Karpas-422 (cell line): Measurements from ENCODE around the gene ZNF480. TPM values are rescaled to one million over a fixed set of nuclear protein-coding genes. Genes with fewer than 3 reads are reported as not detected.
"Not testable (repeated sequence)": the region's sequence is repeated elsewhere in the genome, so short reads cannot be mapped to it uniquely, and the experiment has no call there.

ENCODE experiments used
- DNase-seq: peaks from one replicate; pipeline ENCODE4 v3.0.0-alpha.2; 2015
- H2AFZ ChIP-seq: fragments of 200-600 bp; sonication (generic); 2 replicates; pipeline ENCODE4 v1.6.1; 2014; ENCODE audit warnings: antibody characterized with exemption, low read length, mixed read lengths
- H3K27ac ChIP-seq: fragments of 200-600 bp; sonication (generic); 2 replicates; pipeline ENCODE4 v1.5.1; 2014; ENCODE audit warnings: mild to moderate bottlenecking, low read length, moderate library complexity
- H3K27me3 ChIP-seq: fragments of 200-600 bp; sonication (generic); 2 replicates; pipeline ENCODE4 v1.6.1; 2014; ENCODE audit warnings: low read length, mixed read lengths
- H3K36me3 ChIP-seq: fragments of 200-600 bp; sonication (generic); 2 replicates; pipeline ENCODE4 v1.6.1; 2014; ENCODE audit warnings: low read length, mixed read lengths; ENCODE audit not compliant: insufficient read depth
- H3K4me1 ChIP-seq: fragments of 200-600 bp; sonication (generic); 2 replicates; pipeline ENCODE4 v1.6.1; 2014; ENCODE audit warnings: mild to moderate bottlenecking, low read length, mixed read lengths
- H3K4me2 ChIP-seq: fragments of 200-600 bp; sonication (generic); 2 replicates; pipeline ENCODE4 v1.6.1; 2014; ENCODE audit warnings: low read length, low read depth, mild to moderate bottlenecking; ENCODE audit not compliant: poor library complexity, severe bottlenecking
- H3K4me3 ChIP-seq: fragments of 200-600 bp; sonication (generic); 2 replicates; pipeline ENCODE4 v1.5.1; 2014; ENCODE audit warnings: mild to moderate bottlenecking, antibody characterized with exemption, low read length, mixed read lengths
- H3K79me2 ChIP-seq: fragments of 200-600 bp; sonication (generic); 2 replicates; pipeline ENCODE4 v1.6.1; 2014; ENCODE audit warnings: mild to moderate bottlenecking, low read length, mixed read lengths
- H3K9ac ChIP-seq: fragments of 200-600 bp; sonication (generic); 2 replicates; pipeline ENCODE4 v1.6.0; 2014; ENCODE audit warnings: low read length
- H3K9me2 ChIP-seq: fragments of 200-600 bp; sonication (generic), shearing (Covaris generic); replicated peaks from 2 replicates; pipeline ENCODE4 v1.6.0; 2014; ENCODE audit warnings: mild to moderate bottlenecking, low read length, moderate library complexity; ENCODE audit not compliant: insufficient read depth
- H3K9me3 ChIP-seq: fragments of 300-700, 200-600 bp; sonication (generic); 2 replicates; pipeline ENCODE4 v1.6.1; 2014; ENCODE audit warnings: low read length, mixed read lengths
- H4K20me1 ChIP-seq: fragments of 200-600 bp; sonication (generic); 2 replicates; pipeline ENCODE4 v1.6.1; 2014; ENCODE audit warnings: mild to moderate bottlenecking, antibody characterized with exemption, low read length, low read depth; ENCODE audit not compliant: insufficient read depth
- total RNA-seq: library from RNA; depleted of rRNA; stranded (reverse); fragments of >200 nt; shearing (Covaris generic); gene quantifications from 2 replicates; pipeline ENCODE4 v1.2.3, GENCODE V29; 2014; ENCODE audit warnings: low replicate concordance; rRNA removed

Gene ZNF480
- 26.7 and 33.9 TPM in 2 replicates for total RNA-seq

- peaks cover 31% of the 10 kb centered on the region for H3K9me3 ChIP-seq
- no peaks in the 10 kb centered on the region for H3K9me2 ChIP-seq
- peaks cover 50% of the 10 kb centered on the region for H3K36me3 ChIP-seq
- H3K4me2 ChIP-seq, result peak within 1 kb of the TSS; percentile 100
- H3K4me1 ChIP-seq, result peaks cover 13% of the 10 kb centered on the region
- H3K27me3 ChIP-seq, result no peaks in the 10 kb centered on the region
- H3K9ac ChIP-seq, result peak within 1 kb of the TSS; percentile 89
- H3K79me2 ChIP-seq, result peaks cover 48% of the 10 kb centered on the region
- peak within 1 kb of the TSS; percentile 63 for H3K27ac ChIP-seq
- DNase-seq, result peak; percentile 97
- peak within 1 kb of the TSS; percentile 90; the same call in 1 of the 2 replicates for H2AFZ ChIP-seq
- H3K4me3 ChIP-seq, result peak within 1 kb of the TSS; percentile 84
- H4K20me1 ChIP-seq, result no peaks in the 10 kb centered on the region
Measured at GRCh38 chr19:52296773-52297600, at the start of gene ZNF480. Gene ZNF480 (plus strand): TSS chr19:52297169. CDS start chr19:52300413, 3,244 bp downstream.

- no peaks in the 10 kb centered on the region for H3K27me3 ChIP-seq
- peak; percentile 91 for DNase-seq
Measured at GRCh38 chr19:52248241-52248640, 48.7 kb upstream of the ZNF480 start.

GRCh38 chr19:52258426-52258825 lies 38.5 kb upstream of the ZNF480 start:
- Histone ChIP-seq H4K20me1 (no peaks in the 10 kb centered on the region), H3K36me3 (no peaks in the 10 kb centered on the region), H3K4me3 (no peak overlapping the region), H3K9me2 (no peaks in the 10 kb centered on the region), H3K4me2 (no peak overlapping the region), H3K27me3 (no peaks in the 10 kb centered on the region), H3K9me3 (no peaks in the 10 kb centered on the region), H3K4me1 (no peaks in the 10 kb centered on the region), H3K9ac (no peak overlapping the region), H3K79me2 (no peaks in the 10 kb centered on the region), H3K27ac (no peak overlapping the region), H2AFZ (no peak overlapping the region)
- DNase-seq, result no peak

More at GRCh38 chr19:52248241-52248640, 48.7 kb upstream of the ZNF480 start:
- Histone ChIP-seq H3K4me3 (no peak overlapping the region), H3K9ac (no peak overlapping the region), H3K36me3 (no peaks in the 10 kb centered on the region), H3K27ac (no peak overlapping the region), H3K79me2 (no peaks in the 10 kb centered on the region), H4K20me1 (no peaks in the 10 kb centered on the region), H2AFZ (no peak overlapping the region), H3K4me1 (no peaks in the 10 kb centered on the region), H3K9me3 (no peaks in the 10 kb centered on the region), H3K4me2 (no peak overlapping the region), H3K9me2 (no peaks in the 10 kb centered on the region)

GRCh38 chr19:52265556-52265955 lies 31.4 kb upstream of the ZNF480 start:
- H3K4me1 ChIP-seq, H3K9me2 ChIP-seq, DNase-seq, H3K9ac ChIP-seq, H3K36me3 ChIP-seq, H3K27me3 ChIP-seq, H2AFZ ChIP-seq, H3K27ac ChIP-seq, H3K9me3 ChIP-seq, H3K4me2 ChIP-seq, H3K4me3 ChIP-seq, H4K20me1 ChIP-seq: not testable (repeated sequence)
- peaks cover 12% of the 10 kb centered on the region for H3K79me2 ChIP-seq

- Histone ChIP-seq H3K9ac (peak within 1 kb of the TSS; percentile 89), H4K20me1 (no peaks in the 10 kb centered on the region), H3K9me3 (peaks cover 26% of the 10 kb centered on the region), H3K9me2 (no peaks in the 10 kb centered on the region), H3K4me3 (peak within 1 kb of the TSS; percentile 85), H3K36me3 (peaks cover 38% of the 10 kb centered on the region), H3K27me3 (no peaks in the 10 kb centered on the region), H3K79me2 (peaks cover 52% of the 10 kb centered on the region), H3K4me2 (peak within 1 kb of the TSS; percentile 77), H3K4me1 (peaks cover 13% of the 10 kb centered on the region), H3K27ac (peak within 1 kb of the TSS; percentile 64), H2AFZ (peak within 1 kb of the TSS; percentile 89)
- peak; percentile 100 for DNase-seq
Measured at GRCh38 chr19:52269338-52270261, 27.4 kb upstream of the ZNF480 start, which contains the start of gene ZNF766. Gene ZNF766 (plus strand): TSS chr19:52269587. CDS start chr19:52269614, 27 bp downstream.

GRCh38 chr19:52270266-52270885 lies 26.6 kb upstream of the ZNF480 start:
- Histone ChIP-seq H3K36me3 (peaks cover 46% of the 10 kb centered on the region), H3K9me3 (peaks cover 29% of the 10 kb centered on the region), H3K27me3 (no peaks in the 10 kb centered on the region), H3K9me2 (no peaks in the 10 kb centered on the region), H3K4me3 (peak overlapping the region; percentile 85), H3K4me1 (peaks cover 13% of the 10 kb centered on the region), H3K9ac (peak overlapping the region; percentile 89), H4K20me1 (no peaks in the 10 kb centered on the region), H3K79me2 (peaks cover 60% of the 10 kb centered on the region), H2AFZ (no peak overlapping the region), H3K27ac (peak overlapping the region; percentile 64), H3K4me2 (peak overlapping the region; percentile 77)
- peak; percentile 71 for DNase-seq

GRCh38 chr19:52273301-52273700 lies 23.7 kb upstream of the ZNF480 start:
- Histone ChIP-seq H3K9me2 (no peaks in the 10 kb centered on the region), H3K4me2 (no peak overlapping the region), H3K9me3 (peaks cover 40% of the 10 kb centered on the region), H3K27me3 (no peaks in the 10 kb centered on the region), H2AFZ (no peak overlapping the region), H3K36me3 (peaks cover 71% of the 10 kb centered on the region), H3K4me1 (peaks cover 13% of the 10 kb centered on the region), H3K4me3 (no peak overlapping the region), H3K27ac (no peak overlapping the region), H4K20me1 (no peaks in the 10 kb centered on the region), H3K9ac (no peak overlapping the region), H3K79me2 (peaks cover 89% of the 10 kb centered on the region)
- DNase-seq, result no peak
